Esophagus squamous epithelium (tissue), 5 donors: ENCODE measurements around the gene NXPE3. TPM values are rescaled to one million over a fixed set of nuclear protein-coding genes. Genes with fewer than 3 reads are reported as not detected.

ENCODE experiments used
- DNase-seq: peaks from one replicate; lab custom pipeline; 2025; lab: John Stamatoyannopoulos, UW
- H3K27ac ChIP-seq, 4 donors: fragments of 200-600 bp; sonication (generic); one replicate each; pipeline ENCODE4 v1.5.1; 2016 to 2019; ENCODE audit warnings: mild to moderate bottlenecking in 1 of 4
- H3K27me3 ChIP-seq, 4 donors: fragments of 200-600 bp; sonication (generic); 1 replicate in 3 of 4; 2 replicates in 1 of 4; pipeline versions ENCODE4 v1.5.1 to v1.6.0; 2017 to 2021; ENCODE audit warnings: antibody characterized with exemption in 1 of 4
- H3K36me3 ChIP-seq, 3 donors: fragments of 200-600 bp; sonication (generic); one replicate each; pipeline ENCODE4 v1.5.1; 2016 to 2019
- H3K4me1 ChIP-seq, 3 donors: fragments of 200-600 bp; sonication (generic); one replicate each; pipeline ENCODE4 v1.5.1; 2017 to 2019
- H3K4me3 ChIP-seq, 4 donors: fragments of 200-600 bp; sonication (generic); 1 replicate in 3 of 4; 2 replicates in 1 of 4; pipeline ENCODE4 v1.5.1; 2016 to 2019; ENCODE audit warnings: mild to moderate bottlenecking in 2 of 4, moderate library complexity in 1 of 4
- H3K9me3 ChIP-seq, 3 donors: fragments of 200-600 bp; sonication (generic); one replicate each; pipeline ENCODE4 v1.5.1; 2016 to 2019
- POLR2A ChIP-seq, 4 donors: fragments of 450-650 bp; IDR thresholded peaks; one replicate each; pipeline ENCODE4 v1.6.1; 2017; ENCODE audit warnings: antibody characterized with exemption in 4 of 4, mild to moderate bottlenecking in 4 of 4, moderate library complexity in 3 of 4
- WGBS, 2 donors: methylation state at CpG; one replicate each; pipeline ENCODE4 v1.1.5; 2018; 5-methylcytosine and 5-hydroxymethylcytosine counted together
- intact Hi-C: fragments of 100-400 bp; cut with DNase I; formaldehyde crosslinking; loops from one replicate; pipeline ENCODE4 v1.15.0; 2022
- total RNA-seq, 4 donors: library from RNA; depleted of rRNA; stranded (reverse); fragments of >200 nt; gene quantifications; one replicate each; pipeline ENCODE4 v1.1.0, GENCODE V29; 2016
- TF ChIP-seq, protein P1 (sequence below), 6 experiments: fragments of 450-650 bp in 4 of 6; fragments of 200-600 bp in 2 of 6; sonication (generic) in 2 of 6; IDR thresholded peaks; one replicate each; pipeline ENCODE4 v1.5.1; 2016 to 2019; ENCODE audit warnings: antibody characterized with exemption in 6 of 6, mild to moderate bottlenecking in 4 of 6, moderate library complexity in 4 of 6
- donor health status: DM: yes; HTN: yes; CAD: no.

Gene NXPE3
- total RNA-seq, 4 donors from 2014 or later, result 1.1 to 6.5 (median 2.5) TPM

GRCh38 chr3:101803173-101803782 lies 24.3 kb downstream of the NXPE3 start:
- intact Hi-C loops, result no loop called here
- Histone ChIP-seq H3K27me3 (no peaks in the 10 kb centered on the region), H3K4me3 (no peak overlapping the region), H3K27ac (no peak overlapping the region), H3K4me1 (peaks cover 0 to 6% (median 0%) of the 10 kb centered on the region in 3 donors), H3K9me3 (no peaks in the 10 kb centered on the region), H3K36me3 (peaks cover 0 to 26% (median 6%) of the 10 kb centered on the region in 3 donors)
- DNase-seq, result no peak
- 74 to 75% methylated on average over 9 of the region's 9 CpGs for WGBS, 2 donors
- TF ChIP-seq, protein P1, sequence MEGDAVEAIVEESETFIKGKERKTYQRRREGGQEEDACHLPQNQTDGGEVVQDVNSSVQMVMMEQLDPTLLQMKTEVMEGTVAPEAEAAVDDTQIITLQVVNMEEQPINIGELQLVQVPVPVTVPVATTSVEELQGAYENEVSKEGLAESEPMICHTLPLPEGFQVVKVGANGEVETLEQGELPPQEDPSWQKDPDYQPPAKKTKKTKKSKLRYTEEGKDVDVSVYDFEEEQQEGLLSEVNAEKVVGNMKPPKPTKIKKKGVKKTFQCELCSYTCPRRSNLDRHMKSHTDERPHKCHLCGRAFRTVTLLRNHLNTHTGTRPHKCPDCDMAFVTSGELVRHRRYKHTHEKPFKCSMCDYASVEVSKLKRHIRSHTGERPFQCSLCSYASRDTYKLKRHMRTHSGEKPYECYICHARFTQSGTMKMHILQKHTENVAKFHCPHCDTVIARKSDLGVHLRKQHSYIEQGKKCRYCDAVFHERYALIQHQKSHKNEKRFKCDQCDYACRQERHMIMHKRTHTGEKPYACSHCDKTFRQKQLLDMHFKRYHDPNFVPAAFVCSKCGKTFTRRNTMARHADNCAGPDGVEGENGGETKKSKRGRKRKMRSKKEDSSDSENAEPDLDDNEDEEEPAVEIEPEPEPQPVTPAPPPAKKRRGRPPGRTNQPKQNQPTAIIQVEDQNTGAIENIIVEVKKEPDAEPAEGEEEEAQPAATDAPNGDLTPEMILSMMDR (IDR thresholded peaks at IDR 0.05), result peak; percentile 58 to 87 (median 79)
- no peak for TF ChIP-seq POLR2A (IDR thresholded peaks at IDR 0.05)

DNA sequence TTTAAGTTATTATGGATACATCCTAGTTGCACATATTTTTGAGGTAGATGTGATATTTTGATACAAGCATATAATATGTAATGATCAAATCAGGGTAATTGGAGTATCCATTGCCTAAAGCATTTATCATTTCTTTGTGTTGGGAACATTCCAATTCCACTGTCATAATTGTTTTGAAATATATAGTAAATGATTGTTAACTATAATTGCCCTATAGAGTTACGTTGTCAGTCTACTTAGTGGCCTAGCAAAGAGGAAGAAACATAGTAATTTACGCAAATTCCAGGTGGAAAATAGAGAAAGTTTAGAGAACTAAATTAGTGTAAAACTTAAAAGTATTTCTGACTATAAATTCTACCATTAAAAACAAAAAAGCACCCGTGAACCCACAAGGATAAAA lies 24.9 kb downstream of the NXPE3 start:
- Histone ChIP-seq H3K4me3 (no peak overlapping the region), H3K27me3 (no peaks in the 10 kb centered on the region), H3K4me1 (peaks cover 0 to 8% (median 0%) of the 10 kb centered on the region in 3 donors), H3K36me3 (peaks cover 0 to 21% (median 6%) of the 10 kb centered on the region in 3 donors), H3K27ac (no peak overlapping the region), H3K9me3 (no peaks in the 10 kb centered on the region)
- WGBS, 2 donors, result 91 to 94% methylated on average over 3 of the region's 3 CpGs
- no peak for TF ChIP-seq POLR2A (IDR thresholded peaks at IDR 0.05)
- TF ChIP-seq, protein P1 (IDR thresholded peaks at IDR 0.05), result no peak
- intact Hi-C loops, result no loop called here
- DNase-seq, result no peak

DNA sequence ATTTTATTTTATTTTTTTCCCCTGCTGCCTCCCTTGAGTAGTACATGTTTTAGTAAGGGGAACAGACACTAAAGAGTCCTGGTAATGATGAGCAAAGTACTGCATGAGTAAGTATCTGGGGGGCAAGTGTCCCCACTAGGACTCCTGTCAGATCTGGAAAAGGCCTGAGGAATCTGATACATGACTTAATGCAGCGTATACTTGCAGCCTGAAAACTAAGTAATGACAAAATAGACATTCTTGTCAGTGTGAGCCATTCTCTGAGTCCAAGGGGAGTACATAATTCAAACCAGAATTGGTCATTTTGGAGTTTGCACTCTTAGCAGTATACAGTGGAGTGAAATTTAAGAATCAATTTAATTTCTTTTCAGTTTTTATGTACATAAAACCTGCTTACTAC lies 27.5 kb downstream of the NXPE3 start:
- no peaks in the 10 kb centered on the region for H3K27me3 ChIP-seq
- H3K36me3 ChIP-seq, result peaks cover 0 to 6% (median 4%) of the 10 kb centered on the region in 3 donors
- no peak for TF ChIP-seq POLR2A (IDR thresholded peaks at IDR 0.05)
- TF ChIP-seq, protein P1 (IDR thresholded peaks at IDR 0.05), result no peak
- H3K4me3 ChIP-seq, result no peak overlapping the region
- intact Hi-C loops, result loop anchor here (5.0 kb wide), 1 partner anchor 421 kb away; no protein-coding TSS in a partner anchor
- no peak overlapping the region for H3K27ac ChIP-seq
- WGBS, 2 donors, result 73 to 93% methylated on average over 1 of the region's 1 CpG
- H3K9me3 ChIP-seq, result no peaks in the 10 kb centered on the region
- peaks cover 4 to 21% (median 9%) of the 10 kb centered on the region in 3 donors for H3K4me1 ChIP-seq
- DNase-seq, result no peak

GRCh38 chr3:101807888-101808287 lies 28.9 kb downstream of the NXPE3 start:
- no peak for DNase-seq

More at GRCh38 chr3:101807888-101808287, 28.9 kb downstream of the NXPE3 start:
- Histone ChIP-seq H3K4me1 (peaks cover 4 to 20% (median 9%) of the 10 kb centered on the region in 3 donors), H3K27ac (no peak overlapping the region), H3K4me3 (no peak overlapping the region), H3K27me3 (no peaks in the 10 kb centered on the region), H3K9me3 (no peaks in the 10 kb centered on the region), H3K36me3 (no peaks in the 10 kb centered on the region)
- WGBS, 2 donors, result 68 to 78% methylated on average over 2 of the region's 2 CpGs
- intact Hi-C loops, result loop anchor here (5.0 kb wide), 1 partner anchor 419 kb away; no protein-coding TSS in a partner anchor
- TF ChIP-seq, protein P1 (IDR thresholded peaks at IDR 0.05), result no peak
- no peak for TF ChIP-seq POLR2A (IDR thresholded peaks at IDR 0.05)
